ENCODE data around the gene GALNTL6. TPM values are rescaled to one million over a fixed set of nuclear protein-coding genes. Genes with fewer than 3 reads are reported as not detected.

GALNTL6 gene
- total and polyA plus RNA-seq, 2 donors (not counting 1 experiment from before 2014, with no cell fraction given), result 0.99 to 1.1 TPM

GRCh38 chr4:172007889-172008288 is 194.7 kb downstream of the GALNTL6 start:
- intact Hi-C loops (cut with micrococcal nuclease), result no loop called here
- no peak overlapping the region for H3K9ac ChIP-seq (ENCODE audit: low read length)
- H3K4me1 ChIP-seq (ENCODE audit: control insufficient read depth in 2 of 2, insufficient read depth in 2 of 2, low read length in 2 of 2), result no peaks in the 10 kb centered on the region
- no peaks in the 10 kb centered on the region for H3K79me2 ChIP-seq (ENCODE audit: control insufficient read depth, insufficient read depth, low read length)
- no peak for ATAC-seq (ENCODE audit: low read depth)
- H3K4me1 Mint-ChIP-seq, result peaks cover 2% of the 10 kb centered on the region
- H3K9me3 ChIP-seq (ENCODE audit: control extremely low read depth in 1 of 3, control insufficient read depth in 2 of 3, insufficient read depth in 1 of 3, low read length in 2 of 3), result no peaks in the 10 kb centered on the region
- no peaks in the 10 kb centered on the region for H4K20me1 ChIP-seq (ENCODE audit: control insufficient read depth, insufficient read depth, low read length, poor library complexity, severe bottlenecking)
- CTCF ChIA-PET, result no interaction called here
- no peak overlapping the region for H2AFZ ChIP-seq (ENCODE audit: insufficient read depth, low read depth, low read length, poor library complexity, severe bottlenecking)
- H3K36me3 ChIP-seq (replicated peaks in 1 of 2; ENCODE audit: control extremely low read depth in 1 of 2, control insufficient read depth in 1 of 2, extremely low read depth in 1 of 2, insufficient read depth in 2 of 2, low read length in 1 of 2), result no peaks in the 10 kb centered on the region
- no peak overlapping the region for H3K4me3 Mint-ChIP-seq
- H3K27ac Mint-ChIP-seq, result no peak overlapping the region
- H3K4me3 ChIP-seq (ENCODE audit: control extremely low read depth in 1 of 5, extremely low read depth in 1 of 5, insufficient read depth in 1 of 5, low read depth in 2 of 5, low read length in 4 of 5), result no peak overlapping the region
- no peaks in the 10 kb centered on the region for H3K9me3 Mint-ChIP-seq (ENCODE audit: insufficient read depth)
- no peak for DNase-seq
- no peak overlapping the region for H3K27ac ChIP-seq (ENCODE audit: low read length in 2 of 2)
- POLR2A ChIA-PET, result no interaction called here
- H3K4me2 ChIP-seq (replicated peaks; ENCODE audit: low read depth, low read length, poor library complexity, severe bottlenecking), result no peak overlapping the region
- no peaks in the 10 kb centered on the region for H3K27me3 Mint-ChIP-seq
- TF ChIP-seq EZH2 (IDR thresholded peaks at IDR 0.05; ENCODE audit: borderline replicate concordance, insufficient read depth, low read depth, low read length, poor library complexity, severe bottlenecking) (no peak), CTCF (IDR thresholded peaks at IDR 0.05) (no peak)
- H3K27me3 ChIP-seq (replicated peaks in 1 of 4; ENCODE audit: control extremely low read depth in 1 of 4, control insufficient read depth in 3 of 4, insufficient read depth in 4 of 4, low read length in 3 of 4), result no peaks in the 10 kb centered on the region

DNA sequence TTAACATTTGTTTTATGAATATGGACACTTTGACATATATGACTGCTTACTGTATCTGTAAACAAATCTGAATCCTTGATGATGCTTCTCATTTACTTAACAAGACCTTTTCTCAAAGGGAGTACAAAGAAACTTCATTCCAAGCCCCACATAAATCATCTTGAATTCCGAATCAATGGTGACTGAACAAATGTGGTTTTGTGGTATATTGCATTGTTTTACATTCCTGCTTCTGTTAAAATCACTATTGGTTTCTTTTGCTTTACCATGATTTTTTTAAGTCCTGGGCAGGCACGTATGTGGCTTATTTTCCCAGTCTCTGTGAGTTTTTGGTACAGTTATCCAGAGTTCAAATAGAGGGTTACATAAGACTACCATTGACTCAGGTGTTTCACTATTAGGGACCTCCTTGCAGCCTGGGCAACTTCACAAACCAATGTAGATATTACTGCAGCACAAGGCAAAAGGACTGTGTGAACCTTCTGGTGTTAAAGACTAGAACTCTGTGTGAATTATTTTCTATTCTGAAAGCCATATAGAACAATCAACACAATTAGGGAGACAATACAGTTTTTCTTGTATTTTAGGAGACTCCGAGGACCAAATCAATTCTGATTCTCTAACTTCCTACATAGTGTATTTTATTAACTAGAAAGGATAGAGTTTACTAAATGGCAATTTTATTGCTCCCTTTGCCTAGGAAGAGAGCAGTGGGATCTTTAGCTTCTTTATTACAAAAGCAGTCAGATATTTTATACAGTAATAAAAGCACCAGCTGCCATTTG is 196.4 kb downstream of the GALNTL6 start:
- intact Hi-C loops (cut with micrococcal nuclease), result no loop called here
- H3K9me3 ChIP-seq (ENCODE audit: control extremely low read depth in 1 of 3, control insufficient read depth in 2 of 3, insufficient read depth in 1 of 3, low read length in 2 of 3), result no peaks in the 10 kb centered on the region
- DNase-seq (no peak), ATAC-seq (ENCODE audit: low read depth) (no peak)
- Mint-ChIP-seq H3K4me3 (no peak overlapping the region), H3K9me3 (ENCODE audit: insufficient read depth) (no peaks in the 10 kb centered on the region), H3K27ac (no peak overlapping the region), H3K27me3 (no peaks in the 10 kb centered on the region), H3K4me1 (peaks cover 2% of the 10 kb centered on the region)
- no peak overlapping the region for H3K4me3 ChIP-seq (ENCODE audit: control extremely low read depth in 1 of 5, extremely low read depth in 1 of 5, insufficient read depth in 1 of 5, low read depth in 2 of 5, low read length in 4 of 5)
- no peaks in the 10 kb centered on the region for H3K36me3 ChIP-seq (replicated peaks in 1 of 2; ENCODE audit: control extremely low read depth in 1 of 2, control insufficient read depth in 1 of 2, extremely low read depth in 1 of 2, insufficient read depth in 2 of 2, low read length in 1 of 2)
- H3K27me3 ChIP-seq (replicated peaks in 1 of 4; ENCODE audit: control extremely low read depth in 1 of 4, control insufficient read depth in 3 of 4, insufficient read depth in 4 of 4, low read length in 3 of 4), result no peaks in the 10 kb centered on the region
- no peaks in the 10 kb centered on the region for H3K79me2 ChIP-seq (ENCODE audit: control insufficient read depth, insufficient read depth, low read length)
- no peak overlapping the region for H2AFZ ChIP-seq (ENCODE audit: insufficient read depth, low read depth, low read length, poor library complexity, severe bottlenecking)
- no peaks in the 10 kb centered on the region for H3K4me1 ChIP-seq (ENCODE audit: control insufficient read depth in 2 of 2, insufficient read depth in 2 of 2, low read length in 2 of 2)
- POLR2A ChIA-PET, result no interaction called here
- H3K9ac ChIP-seq (ENCODE audit: low read length), result no peak overlapping the region
- WGBS (ENCODE audit: insufficient coverage), result no CpG with 5 or more reads among the region's 3 CpGs
- no peak overlapping the region for H3K4me2 ChIP-seq (replicated peaks; ENCODE audit: low read depth, low read length, poor library complexity, severe bottlenecking)
- TF ChIP-seq CTCF (IDR thresholded peaks at IDR 0.05), result no peak
- TF ChIP-seq EZH2 (IDR thresholded peaks at IDR 0.05; ENCODE audit: borderline replicate concordance, insufficient read depth, low read depth, low read length, poor library complexity, severe bottlenecking), result no peak
- CTCF ChIA-PET, result no interaction called here
- H3K27ac ChIP-seq (ENCODE audit: low read length in 2 of 2), result no peak overlapping the region
- no peaks in the 10 kb centered on the region for H4K20me1 ChIP-seq (ENCODE audit: control insufficient read depth, insufficient read depth, low read length, poor library complexity, severe bottlenecking)
